ENCODE measurements around the gene EBLN1. TPM values are rescaled to one million over a fixed set of nuclear protein-coding genes. Genes with fewer than 3 reads are reported as not detected.

EBLN1 gene
- total RNA-seq, 4 donors from 2014 or later, result not detected

GRCh38 chr10:22244001-22244400 lies 26.2 kb upstream of the EBLN1 start:
- no peak overlapping the region for H3K4me3 ChIP-seq
- no peaks in the 10 kb centered on the region for H3K36me3 ChIP-seq
- H3K27ac ChIP-seq (replicated peaks in 1 of 4), result no peak overlapping the region
- intact Hi-C loops (cut with DNase I), result no loop called here
- TF ChIP-seq POLR2AphosphoS5 (IDR thresholded peaks at IDR 0.05) (no peak), POLR2A (IDR thresholded peaks at IDR 0.05; ENCODE audit: low read depth) (no peak), EP300 (IDR thresholded peaks at IDR 0.05) (no peak), CTCF (IDR thresholded peaks at IDR 0.05) (no peak)
- H3K27me3 ChIP-seq, result peaks cover 0 to 8% (median 2%) of the 10 kb centered on the region in 4 donors
- DNase-seq (ENCODE audit: extremely low spot score), result no peak
- whole genome bisulfite sequencing, result 86% methylated on average over 4 of the region's 4 CpGs
- H3K4me1 ChIP-seq, result peaks cover 0 to 3% (median 1%) of the 10 kb centered on the region in 4 donors
- H3K9me3 ChIP-seq, result no peaks in the 10 kb centered on the region

- Histone ChIP-seq H3K36me3 (no peaks in the 10 kb centered on the region), H3K27ac (replicated peaks in 1 of 4) (no peak overlapping the region), H3K9me3 (no peaks in the 10 kb centered on the region), H3K4me3 (no peak overlapping the region), H3K27me3 (peaks cover 0 to 11% (median 2%) of the 10 kb centered on the region in 4 donors), H3K4me1 (peaks cover 0 to 3% (median 1%) of the 10 kb centered on the region in 4 donors)
- no peak for TF ChIP-seq POLR2AphosphoS5 (IDR thresholded peaks at IDR 0.05)
- no peak for TF ChIP-seq POLR2A (IDR thresholded peaks at IDR 0.05; ENCODE audit: low read depth)
- no peak for TF ChIP-seq CTCF (IDR thresholded peaks at IDR 0.05)
- no peak for TF ChIP-seq EP300 (IDR thresholded peaks at IDR 0.05)
- 93% methylated on average over 4 of the region's 4 CpGs for WGBS
- DNase-seq (ENCODE audit: extremely low spot score), result no peak
- intact Hi-C loops (cut with DNase I), result no loop called here
Measured at GRCh38 chr10:22243321-22243720, 25.5 kb upstream of the EBLN1 start.

- H3K9me3 ChIP-seq, result no peaks in the 10 kb centered on the region
- H3K4me1 ChIP-seq, result peaks cover 3 to 10% (median 8%) of the 10 kb centered on the region in 4 donors
- intact Hi-C loops (cut with DNase I), result no loop called here
- DNase-seq (ENCODE audit: extremely low spot score), result no peak
- no peak overlapping the region for H3K27ac ChIP-seq (replicated peaks in 1 of 4)
- H3K4me3 ChIP-seq, result no peak overlapping the region
- H3K27me3 ChIP-seq, result peaks cover 0 to 7% (median 0%) of the 10 kb centered on the region in 4 donors
- TF ChIP-seq POLR2A (IDR thresholded peaks at IDR 0.05; ENCODE audit: low read depth) (no peak), CTCF (IDR thresholded peaks at IDR 0.05) (no peak), POLR2AphosphoS5 (IDR thresholded peaks at IDR 0.05) (no peak), EP300 (IDR thresholded peaks at IDR 0.05) (no peak)
- 95% methylated on average over 1 of the region's 1 CpG for WGBS
- no peaks in the 10 kb centered on the region for H3K36me3 ChIP-seq
Measured at GRCh38 chr10:22231260-22231659, 13.4 kb upstream of the EBLN1 start.

GRCh38 chr10:22230158-22230833 lies 12.5 kb upstream of the EBLN1 start:
- whole genome bisulfite sequencing, result under 1% methylated on average over 20 of the region's 20 CpGs
- Histone ChIP-seq H3K4me3 (peak overlapping the region; percentile 67 to 76 (median 70)), H3K36me3 (no peaks in the 10 kb centered on the region), H3K27ac (replicated peaks in 1 of 4) (peak overlapping the region; percentile 90 to 96 (median 92)), H3K4me1 (peaks cover 3 to 10% (median 8%) of the 10 kb centered on the region in 4 donors), H3K9me3 (no peaks in the 10 kb centered on the region), H3K27me3 (no peaks in the 10 kb centered on the region)
- intact Hi-C loops (cut with DNase I), result no loop called here
- TF ChIP-seq POLR2AphosphoS5 (IDR thresholded peaks at IDR 0.05) (peak; percentile 34 to 45), EP300 (IDR thresholded peaks at IDR 0.05) (no peak), CTCF (IDR thresholded peaks at IDR 0.05) (no peak)
- no peak for DNase-seq (ENCODE audit: extremely low spot score)

Data from esophagus muscularis mucosa (tissue), 4 donors.